ENCODE results near the gene RASSF8.

DNA sequence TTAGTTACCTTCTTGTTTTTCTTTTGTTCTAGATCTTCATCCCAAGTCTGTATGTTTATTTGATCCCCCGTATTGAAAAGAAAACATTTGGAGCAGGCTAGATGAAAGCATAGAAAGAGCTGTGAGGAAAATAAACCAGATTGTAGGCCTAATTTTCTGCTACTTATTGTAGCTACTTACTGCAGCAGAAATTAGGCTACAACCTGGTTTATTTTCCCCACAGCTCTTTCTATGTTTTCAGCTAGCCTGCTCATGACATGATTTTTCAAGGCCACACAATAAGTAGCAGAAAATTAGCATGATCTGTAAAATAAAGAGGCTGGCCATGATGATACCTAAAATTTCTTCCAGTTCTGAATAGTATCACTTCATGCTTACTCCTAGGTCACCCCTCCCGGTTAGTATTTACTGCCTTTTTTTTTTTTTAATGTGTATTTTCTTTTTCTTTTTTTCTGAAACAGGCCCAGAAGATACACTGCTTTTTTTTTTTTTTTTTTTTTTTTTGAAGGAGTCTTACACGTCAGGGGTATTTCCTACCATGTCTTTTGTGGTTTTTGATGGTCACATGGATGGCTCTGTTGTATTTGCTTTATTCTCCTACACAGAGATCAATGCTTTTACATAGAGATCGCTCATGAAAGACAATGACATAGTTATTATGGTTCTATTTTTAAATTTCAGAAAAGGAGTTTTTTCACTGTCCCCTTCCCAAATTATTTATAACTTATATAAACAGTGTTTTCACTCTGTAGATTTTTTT is 134.0 kb downstream of the RASSF8 start:
- no peak for TF ChIP-seq POLR2A (IDR thresholded peaks at IDR 0.05; ENCODE audit: low read depth)
- TF ChIP-seq POLR2AphosphoS5 (IDR thresholded peaks at IDR 0.05), result no peak
- TF ChIP-seq, protein P1, sequence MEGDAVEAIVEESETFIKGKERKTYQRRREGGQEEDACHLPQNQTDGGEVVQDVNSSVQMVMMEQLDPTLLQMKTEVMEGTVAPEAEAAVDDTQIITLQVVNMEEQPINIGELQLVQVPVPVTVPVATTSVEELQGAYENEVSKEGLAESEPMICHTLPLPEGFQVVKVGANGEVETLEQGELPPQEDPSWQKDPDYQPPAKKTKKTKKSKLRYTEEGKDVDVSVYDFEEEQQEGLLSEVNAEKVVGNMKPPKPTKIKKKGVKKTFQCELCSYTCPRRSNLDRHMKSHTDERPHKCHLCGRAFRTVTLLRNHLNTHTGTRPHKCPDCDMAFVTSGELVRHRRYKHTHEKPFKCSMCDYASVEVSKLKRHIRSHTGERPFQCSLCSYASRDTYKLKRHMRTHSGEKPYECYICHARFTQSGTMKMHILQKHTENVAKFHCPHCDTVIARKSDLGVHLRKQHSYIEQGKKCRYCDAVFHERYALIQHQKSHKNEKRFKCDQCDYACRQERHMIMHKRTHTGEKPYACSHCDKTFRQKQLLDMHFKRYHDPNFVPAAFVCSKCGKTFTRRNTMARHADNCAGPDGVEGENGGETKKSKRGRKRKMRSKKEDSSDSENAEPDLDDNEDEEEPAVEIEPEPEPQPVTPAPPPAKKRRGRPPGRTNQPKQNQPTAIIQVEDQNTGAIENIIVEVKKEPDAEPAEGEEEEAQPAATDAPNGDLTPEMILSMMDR (IDR thresholded peaks at IDR 0.05), result no peak
- no peak for TF ChIP-seq EP300 (IDR thresholded peaks at IDR 0.05)

All from esophagus muscularis mucosa (tissue), 4 donors.